Naive thymus-derived CD4-positive, alpha-beta T cell (primary cell): ENCODE data around the gene TMEM14A. TPM values are rescaled to one million over a fixed set of nuclear protein-coding genes. Genes with fewer than 3 reads are reported as not detected.

Experiments used
- ATAC-seq: fragments of 150-1000 bp; cut with Tn5 transposase; 2 replicates; pipeline ENCODE4 v1.10.0; 2021; ENCODE audit warnings: mild to moderate bottlenecking, moderate library complexity
- CTCF ChIA-PET: fragments of 350-600 bp; sonication (Branson Sonifier 250); formaldehyde crosslinking; loops from one replicate; lab custom pipeline; 2021; ENCODE audit warnings: antibody characterized with exemption; lab: Charles Lee
- POLR2A ChIA-PET: fragments of 350-600 bp; sonication (Branson Sonifier 250); formaldehyde crosslinking; loops from one replicate; lab custom pipeline; 2021; ENCODE audit warnings: antibody characterized with exemption, inconsistent platforms; lab: Charles Lee
- DNase-seq, 9 donors: peaks; one replicate each; pipeline versions ENCODE4 v3.0.0 to v3.0.0-alpha.2; 2020 to 2022; ENCODE audit warnings: mixed read lengths in 1 of 9
- H3K27ac ChIP-seq: one replicate; pipeline ENCODE4 v1.7.0; 2013; ENCODE audit warnings: mild to moderate bottlenecking, low read depth, low read length, moderate library complexity
- H3K27me3 ChIP-seq, 2 donors: one replicate each; pipeline ENCODE4 v1.7.0; 2013; ENCODE audit warnings: low read length in 2 of 2, mild to moderate bottlenecking in 2 of 2, moderate library complexity in 2 of 2; ENCODE audit not compliant: control insufficient read depth in 2 of 2, insufficient read depth in 2 of 2
- H3K36me3 ChIP-seq, 3 experiments: 1 replicate in 2 of 3; 2 replicates in 1 of 3; pipeline ENCODE4 v1.7.0; 2013; ENCODE audit warnings: low read length in 3 of 3, mild to moderate bottlenecking in 3 of 3, moderate library complexity in 1 of 3; ENCODE audit not compliant: insufficient read depth in 3 of 3, control insufficient read depth in 2 of 3
- H3K4me1 ChIP-seq, 2 donors: one replicate each; pipeline ENCODE4 v1.7.0; 2013; ENCODE audit warnings: low read length in 2 of 2, mild to moderate bottlenecking in 2 of 2, moderate library complexity in 1 of 2; ENCODE audit not compliant: control insufficient read depth in 2 of 2, insufficient read depth in 2 of 2
- H3K4me3 ChIP-seq: 2 replicates; pipeline ENCODE4 v1.7.0; 2013; ENCODE audit warnings: mild to moderate bottlenecking, low read length
- H3K9me3 ChIP-seq, 3 experiments: 1 replicate in 2 of 3; 2 replicates in 1 of 3; pipeline ENCODE4 v1.7.0; 2013; ENCODE audit warnings: low read length in 3 of 3; ENCODE audit not compliant: control insufficient read depth in 2 of 3
- H3K27ac Mint-ChIP-seq, 9 donors: one replicate each; pipeline ENCODE4 v1.8.0; 2020 to 2022; ENCODE audit warnings: mixed read lengths in 9 of 9, mild to moderate bottlenecking in 8 of 9, moderate library complexity in 5 of 9, inconsistent platforms in 2 of 9
- H3K27me3 Mint-ChIP-seq, 5 donors: one replicate each; pipeline ENCODE4 v1.8.0; 2021 to 2022; ENCODE audit warnings: mixed read lengths in 5 of 5, mild to moderate bottlenecking in 1 of 5
- H3K36me3 Mint-ChIP-seq, 5 donors: one replicate each; pipeline ENCODE4 v1.8.0; 2020 to 2022; ENCODE audit warnings: mixed read lengths in 5 of 5, mild to moderate bottlenecking in 3 of 5, inconsistent platforms in 1 of 5
- H3K4me1 Mint-ChIP-seq, 7 donors: one replicate each; pipeline ENCODE4 v1.8.0; 2020 to 2022; ENCODE audit warnings: mixed read lengths in 7 of 7, mild to moderate bottlenecking in 3 of 7, inconsistent platforms in 1 of 7
- H3K4me3 Mint-ChIP-seq, 10 donors: one replicate each; pipeline ENCODE4 v1.8.0; 2020 to 2022; ENCODE audit warnings: mild to moderate bottlenecking in 10 of 10, mixed read lengths in 10 of 10, moderate library complexity in 6 of 10, inconsistent platforms in 2 of 10
- H3K9me3 Mint-ChIP-seq, 11 donors: one replicate each; pipeline ENCODE4 v1.8.0; 2020 to 2022; ENCODE audit warnings: mixed read lengths in 11 of 11, mild to moderate bottlenecking in 4 of 11, inconsistent platforms in 1 of 11, moderate library complexity in 1 of 11
- intact Hi-C, 2 donors: fragments of 100-400 bp; cut with micrococcal nuclease; formaldehyde crosslinking; loops; one replicate each; pipeline ENCODE4 v1.15.1; 2023
- polyA plus RNA-seq, 2 donors: library from polyadenylated mRNA; unstranded; fragments of 300-500 nt; fragmentation: Illumina TruSeq; gene quantifications; one replicate each; pipeline ENCODE4 v1.2.3, GENCODE V29; 2021
- total RNA-seq, 6 experiments: library from RNA in 5 of 6; stranded (reverse) in 5 of 6; gene quantifications; 1 replicate in 5 of 6; 2 replicates in 1 of 6; pipeline ENCODE4 v1.2.3 and lab custom pipeline; 2021 to 2026

Gene TMEM14A
- total and polyA plus RNA-seq, 7 experiments from 2014 or later, result 5.3 to 26.1 (median 8.1) TPM

DNA sequence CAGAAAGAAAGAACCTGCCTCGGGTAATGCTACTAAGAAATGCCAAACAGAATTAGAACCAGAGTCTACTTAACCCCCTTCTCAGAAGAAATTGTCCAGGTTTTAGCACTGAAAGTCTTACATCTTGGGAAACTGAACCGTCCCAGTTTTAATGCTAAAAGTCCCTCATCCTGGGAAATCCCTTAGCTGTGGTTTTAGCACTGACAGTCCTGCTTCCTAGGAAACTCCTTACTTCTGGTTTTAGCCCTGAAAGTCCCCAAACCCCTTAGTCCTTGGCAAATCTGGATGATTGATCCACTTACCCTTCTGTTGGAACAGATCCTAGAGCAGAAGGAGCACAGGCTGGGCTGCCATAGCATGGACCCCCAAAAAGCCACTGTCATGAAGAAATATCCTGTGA, 4.8 kb upstream of the TMEM14A start:
- H3K27ac ChIP-seq, result no peak overlapping the region
- H3K27me3 ChIP-seq, result no peaks in the 10 kb centered on the region
- no peaks in the 10 kb centered on the region for H3K27me3 Mint-ChIP-seq
- no peak for ATAC-seq
- H3K36me3 ChIP-seq, result no peaks in the 10 kb centered on the region
- H3K36me3 Mint-ChIP-seq, result peaks cover 0 to 2% (median 0%) of the 10 kb centered on the region in 5 donors
- ChIA-PET POLR2A (interaction anchor here (0.6 kb wide), 1 partner anchor 380 kb away, joined by 3 read pairs; no protein-coding TSS in a partner anchor), CTCF (interaction anchor here (1.4 to 1.9 kb wide), 2 partner anchors 249 to 379 kb away, joined by 4 to 6 read pairs; no protein-coding TSS in a partner anchor)
- no peak for DNase-seq
- no peak overlapping the region for H3K27ac Mint-ChIP-seq
- no peaks in the 10 kb centered on the region for H3K9me3 Mint-ChIP-seq
- intact Hi-C loops, result loop anchor here (10.0 kb wide), 2 partner anchors 879 to 1129 kb away; partner anchors contain the start of genes GCLC (in 2 of the 2) and LRRC1 (in 1 of the 2)
- H3K4me3 ChIP-seq, result no peak overlapping the region
- H3K4me1 ChIP-seq, result peaks cover 7 to 10% of the 10 kb centered on the region in 2 donors
- peak overlapping the region in 1 of 10 donors; percentile 2 for H3K4me3 Mint-ChIP-seq
- peaks cover 6 to 14% (median 12%) of the 10 kb centered on the region in 7 donors for H3K4me1 Mint-ChIP-seq
- H3K9me3 ChIP-seq, result no peaks in the 10 kb centered on the region

DNA sequence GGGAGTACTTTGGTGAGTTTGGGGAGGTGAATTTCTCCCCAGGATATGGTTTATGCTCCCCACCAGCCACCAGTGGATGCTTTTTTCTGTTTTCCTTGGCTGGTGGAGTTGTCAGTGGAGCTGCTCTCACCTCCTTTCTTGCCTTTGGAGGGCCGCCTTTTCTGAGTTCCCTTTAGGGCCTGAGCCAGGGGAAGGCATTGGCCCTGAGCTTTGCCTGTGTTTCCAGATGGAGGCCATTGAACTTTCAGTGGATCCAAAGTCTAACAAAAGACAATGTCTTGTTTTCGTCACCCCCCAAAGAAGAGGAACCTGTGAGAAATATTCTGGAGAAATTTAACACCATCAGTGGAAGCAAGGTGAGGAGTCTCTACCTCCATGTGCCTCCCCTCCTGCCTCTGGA, 4.4 kb upstream of the TMEM14A start:
- no peaks in the 10 kb centered on the region for H3K36me3 ChIP-seq
- H3K9me3 ChIP-seq, result no peaks in the 10 kb centered on the region
- H3K4me3 ChIP-seq, result no peak overlapping the region
- H3K4me1 ChIP-seq, result peaks cover 10 to 13% of the 10 kb centered on the region in 2 donors
- no peak overlapping the region for H3K27ac Mint-ChIP-seq
- CTCF ChIA-PET, result no interaction called here
- ATAC-seq (no peak), DNase-seq (no peak)
- POLR2A ChIA-PET, result interaction anchor here (0.6 kb wide), 1 partner anchor 381 kb away, joined by 3 read pairs; no protein-coding TSS in a partner anchor
- no peaks in the 10 kb centered on the region for H3K27me3 ChIP-seq
- H3K4me3 Mint-ChIP-seq, result no peak overlapping the region
- intact Hi-C loops, result loop anchor here (10.0 kb wide), 2 partner anchors 878 to 1128 kb away; partner anchors contain the start of genes GCLC (in 2 of the 2) and LRRC1 (in 1 of the 2)
- no peak overlapping the region for H3K27ac ChIP-seq
- no peaks in the 10 kb centered on the region for H3K27me3 Mint-ChIP-seq
- no peaks in the 10 kb centered on the region for H3K9me3 Mint-ChIP-seq
- H3K4me1 Mint-ChIP-seq, result peaks cover 9 to 18% (median 15%) of the 10 kb centered on the region in 7 donors
- peaks cover 0 to 2% (median 0%) of the 10 kb centered on the region in 5 donors for H3K36me3 Mint-ChIP-seq

DNA sequence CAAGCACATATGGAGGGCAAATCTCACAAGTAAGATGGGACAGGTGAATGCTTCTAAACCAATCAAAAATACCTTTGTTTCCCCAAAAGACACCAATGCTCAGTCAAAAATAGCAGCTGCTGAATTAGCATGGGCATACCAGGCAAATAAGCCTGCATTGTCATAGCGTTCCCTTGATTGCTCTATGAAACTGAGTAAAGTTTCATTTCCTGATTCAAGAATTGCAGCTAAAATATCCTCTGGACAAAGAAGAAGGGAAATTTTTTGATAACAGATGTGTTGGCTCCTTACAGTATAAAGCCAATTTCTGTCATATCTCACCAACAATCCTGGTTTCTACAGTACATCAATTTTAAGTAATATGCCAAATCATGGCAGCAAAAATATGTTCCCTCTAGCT, 3.3 kb upstream of the TMEM14A start:
- CTCF ChIA-PET, result interaction anchor here (0.7 to 1.3 kb wide), 4 partner anchors 15 to 385 kb away, joined by 3 to 5 read pairs (median 4); no protein-coding TSS in a partner anchor
- Histone ChIP-seq H3K27me3 (no peaks in the 10 kb centered on the region), H3K27ac (no peak overlapping the region), H3K36me3 (no peaks in the 10 kb centered on the region), H3K4me1 (peaks cover 15 to 17% of the 10 kb centered on the region in 2 donors), H3K4me3 (no peak overlapping the region), H3K9me3 (no peaks in the 10 kb centered on the region)
- H3K9me3 Mint-ChIP-seq, result no peaks in the 10 kb centered on the region
- H3K27ac Mint-ChIP-seq, result no peak overlapping the region
- DNase-seq (no peak), ATAC-seq (no peak)
- no peaks in the 10 kb centered on the region for H3K27me3 Mint-ChIP-seq
- peaks cover 0 to 4% (median 0%) of the 10 kb centered on the region in 5 donors for H3K36me3 Mint-ChIP-seq
- no peak overlapping the region for H3K4me3 Mint-ChIP-seq
- POLR2A ChIA-PET, result no interaction called here
- H3K4me1 Mint-ChIP-seq, result peaks cover 18 to 29% (median 24%) of the 10 kb centered on the region in 7 donors
- intact Hi-C loops, result loop anchor here (10.0 kb wide), 2 partner anchors 877 to 1127 kb away; partner anchors contain the start of genes GCLC (in 2 of the 2) and LRRC1 (in 1 of the 2)

DNA sequence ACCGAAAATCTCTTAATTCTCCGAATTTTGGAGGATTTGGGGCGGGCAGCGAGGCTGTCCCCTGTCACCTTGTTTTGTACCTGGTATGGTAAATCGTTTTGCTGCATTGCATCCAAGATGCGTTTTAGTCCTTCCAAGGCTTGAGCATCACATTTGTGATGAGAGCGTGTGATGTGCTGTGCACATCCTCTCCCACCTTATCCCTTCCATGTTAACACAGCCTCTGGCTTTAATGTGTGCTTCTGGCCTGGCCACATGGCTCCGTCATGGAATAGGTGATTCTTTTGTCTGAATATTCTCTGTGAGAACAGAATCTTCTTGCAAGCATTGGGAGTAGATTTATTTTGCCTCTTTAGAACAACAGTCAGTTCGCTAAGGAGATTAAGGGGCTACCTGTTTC, 763 bp downstream of the TMEM14A start:
- Mint-ChIP-seq H3K36me3 (peaks cover 4 to 15% (median 10%) of the 10 kb centered on the region in 5 donors), H3K27me3 (peaks cover 0 to 3% (median 0%) of the 10 kb centered on the region in 5 donors), H3K4me1 (peaks cover 26 to 38% (median 36%) of the 10 kb centered on the region in 7 donors), H3K4me3 (peak overlapping the region; percentile 86 to 97 (median 92)), H3K27ac (peak overlapping the region in 8 of 9 donors; percentile 37 to 92 (median 83)), H3K9me3 (peaks cover 0 to 1% (median 0%) of the 10 kb centered on the region in 11 donors)
- ChIA-PET POLR2A (no interaction called here), CTCF (no interaction called here)
- no peaks in the 10 kb centered on the region for H3K27me3 ChIP-seq
- DNase-seq (no peak), ATAC-seq (no peak)
- peak overlapping the region; percentile 74 for H3K4me3 ChIP-seq
- no peaks in the 10 kb centered on the region for H3K9me3 ChIP-seq
- peak overlapping the region; percentile 67 for H3K27ac ChIP-seq
- intact Hi-C loops, result loop anchor here (1.0 to 5.0 kb wide), 5 partner anchors 8 to 981 kb away; partner anchors contain the start of gene TRAM2 (in 1 of the 2)
- peaks cover 12 to 15% of the 10 kb centered on the region in 2 donors for H3K4me1 ChIP-seq
- H3K36me3 ChIP-seq, result no peaks in the 10 kb centered on the region

DNA sequence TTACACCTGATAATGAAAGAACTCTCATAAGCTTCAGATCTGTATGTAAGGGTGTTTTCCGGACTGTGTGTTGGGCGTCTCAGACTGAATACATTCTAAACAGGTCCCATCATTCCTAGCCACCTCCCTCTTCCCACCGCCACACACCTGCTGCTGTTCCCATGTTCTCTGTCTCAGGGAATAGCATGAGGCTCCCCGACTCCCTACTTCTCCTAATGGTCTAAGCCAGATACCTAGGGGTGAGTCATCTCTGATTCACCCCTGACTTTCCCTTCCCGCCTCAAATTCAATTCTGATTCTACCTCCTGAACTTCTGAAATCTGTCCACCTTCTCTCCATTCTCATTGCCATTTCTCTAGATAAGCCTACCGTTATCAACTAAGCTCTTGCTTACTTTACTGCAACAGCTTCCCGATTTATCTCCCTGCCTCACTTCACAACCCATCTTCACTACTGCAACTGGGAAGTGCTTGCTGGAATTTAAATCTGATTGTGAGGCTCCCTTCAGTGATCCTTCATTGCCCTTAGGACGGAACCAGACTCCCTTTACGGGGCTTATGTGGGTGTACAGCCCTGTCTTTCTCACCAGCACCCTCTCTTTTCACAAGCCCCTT, 1.6 kb downstream of the TMEM14A start:
- CTCF ChIA-PET, result no interaction called here
- no peaks in the 10 kb centered on the region for H3K27me3 ChIP-seq
- no peaks in the 10 kb centered on the region for H3K36me3 ChIP-seq
- Mint-ChIP-seq H3K27ac (peak overlapping the region in 2 of 9 donors; percentile 46 to 56), H3K9me3 (peaks cover 0 to 1% (median 0%) of the 10 kb centered on the region in 11 donors), H3K4me1 (peaks cover 26 to 38% (median 36%) of the 10 kb centered on the region in 7 donors), H3K36me3 (peaks cover 4 to 20% (median 18%) of the 10 kb centered on the region in 5 donors), H3K27me3 (peaks cover 0 to 3% (median 0%) of the 10 kb centered on the region in 5 donors), H3K4me3 (peak overlapping the region; percentile 33 to 97 (median 92))
- DNase-seq, result no peak
- peaks cover 12 to 15% of the 10 kb centered on the region in 2 donors for H3K4me1 ChIP-seq
- no peaks in the 10 kb centered on the region for H3K9me3 ChIP-seq
- intact Hi-C loops, result loop anchor here in 1 of 2 donors (5.0 kb wide), 1 partner anchor 980 kb away; no protein-coding TSS in a partner anchor
- POLR2A ChIA-PET, result no interaction called here
- no peak overlapping the region for H3K27ac ChIP-seq
- H3K4me3 ChIP-seq, result no peak overlapping the region
- ATAC-seq, result no peak

DNA sequence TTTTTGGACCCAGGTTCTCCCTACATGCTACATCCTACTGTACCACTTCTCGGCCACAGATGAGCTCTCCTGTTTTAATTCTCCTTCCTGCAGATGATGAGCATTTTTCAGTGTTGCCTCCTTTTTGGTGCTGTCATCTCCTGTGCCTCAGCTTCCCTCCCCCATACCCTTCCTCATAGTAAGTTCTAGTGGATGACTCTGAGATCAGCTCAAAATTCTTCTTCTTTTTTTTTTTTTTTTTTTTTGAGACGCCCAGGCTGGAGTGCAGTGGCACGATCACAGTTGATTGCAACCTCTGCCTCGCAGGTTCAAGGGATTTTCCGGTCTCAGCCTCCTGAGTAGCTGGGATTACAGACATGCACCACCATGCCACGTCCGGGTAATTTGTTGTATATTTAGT, 3.8 kb downstream of the TMEM14A start:
- Mint-ChIP-seq H3K4me3 (peak overlapping the region in 1 of 10 donors; percentile 17), H3K36me3 (peaks cover 7 to 32% (median 21%) of the 10 kb centered on the region in 5 donors), H3K4me1 (peaks cover 30 to 35% (median 34%) of the 10 kb centered on the region in 7 donors), H3K27ac (no peak overlapping the region), H3K9me3 (peaks cover 0 to 1% (median 0%) of the 10 kb centered on the region in 11 donors), H3K27me3 (peaks cover 0 to 3% (median 0%) of the 10 kb centered on the region in 5 donors)
- Histone ChIP-seq H3K36me3 (no peaks in the 10 kb centered on the region), H3K9me3 (no peaks in the 10 kb centered on the region), H3K4me3 (no peak overlapping the region), H3K27me3 (no peaks in the 10 kb centered on the region), H3K27ac (no peak overlapping the region), H3K4me1 (peaks cover 12 to 15% of the 10 kb centered on the region in 2 donors)
- ChIA-PET CTCF (no interaction called here), POLR2A (interaction anchor here (0.9 kb wide), 1 partner anchor 9 kb away, joined by 3 read pairs; no protein-coding TSS in a partner anchor)
- DNase-seq, result no peak
- no peak for ATAC-seq
- intact Hi-C loops, result loop anchor here in 1 of 2 donors (5.0 kb wide), 1 partner anchor 978 kb away; no protein-coding TSS in a partner anchor
